ENCODE results near the gene GALNT13.

The GALNT13 gene

GRCh38 chr2:153871231-153872221 lies at the start of gene GALNT13:
Gene GALNT13, plus strand, starts transcription at chr2:153871922.
- peak in 57 of 58 donors; percentile 38 to 93 (median 81) for DNase-seq

- no peak for DNase-seq
Measured at GRCh38 chr2:153823880-153824279, 47.8 kb upstream of the GALNT13 start.

- no peak for DNase-seq
Measured at GRCh38 chr2:153828335-153828734, 43.4 kb upstream of the GALNT13 start.

GRCh38 chr2:153834662-153835061 lies 37.1 kb upstream of the GALNT13 start:
- DNase-seq, result no peak

- DNase-seq, result no peak
Measured at GRCh38 chr2:153858250-153858649, 13.5 kb upstream of the GALNT13 start.

GRCh38 chr2:153864022-153864421 lies 7.7 kb upstream of the GALNT13 start:
- DNase-seq, result no peak

- DNase-seq, result no peak
Measured at GRCh38 chr2:153866595-153866994, 5.1 kb upstream of the GALNT13 start.

GRCh38 chr2:153870308-153870707 lies 1.4 kb upstream of the GALNT13 start:
- DNase-seq, result peak in 1 of 58 donors; percentile 8

GRCh38 chr2:153872311-153873051 lies 759 bp downstream of the GALNT13 start:
- peak in 18 of 58 donors; percentile 0 to 52 (median 16) for DNase-seq

- DNase-seq, result peak in 16 of 58 donors; percentile 1 to 51 (median 9)
Measured at GRCh38 chr2:153873052-153874048, 1.6 kb downstream of the GALNT13 start.

- DNase-seq, result no peak
Measured at GRCh38 chr2:153875801-153876466, 4.2 kb downstream of the GALNT13 start.

- no peak for DNase-seq
Measured at GRCh38 chr2:153880926-153881325, 9.2 kb downstream of the GALNT13 start.

- DNase-seq, result no peak
Measured at GRCh38 chr2:153886833-153887232, 15.1 kb downstream of the GALNT13 start.

GRCh38 chr2:153890576-153890975 lies 18.9 kb downstream of the GALNT13 start:
- DNase-seq, result no peak

- DNase-seq, result no peak
Measured at GRCh38 chr2:153891051-153891450, 19.3 kb downstream of the GALNT13 start.

GRCh38 chr2:153912798-153913396 lies 41.2 kb downstream of the GALNT13 start:
- peak in 1 of 58 donors; percentile 21 for DNase-seq

- DNase-seq, result no peak
Measured at GRCh38 chr2:153917570-153917969, 45.8 kb downstream of the GALNT13 start.

GRCh38 chr2:153935511-153935910 lies 63.8 kb downstream of the GALNT13 start:
- DNase-seq, result no peak

- DNase-seq, result no peak
Measured at GRCh38 chr2:153939124-153939796, 67.5 kb downstream of the GALNT13 start.

All from anterior cingulate cortex (tissue), 58 donors.